ENCODE measurements around the gene ZNF506. TPM values are rescaled to one million over a fixed set of nuclear protein-coding genes. Genes with fewer than 3 reads are reported as not detected.

Gene ZNF506
- total RNA-seq, 1 experiment from 2014 or later, result 3.0 TPM

GRCh38 chr19:19820774-19821320 is 703 bp downstream of the ZNF506 start:
- Histone ChIP-seq H3K9me3 (ENCODE audit: control insufficient read depth, low read depth, low read length) (no peaks in the 10 kb centered on the region), H3K4me2 (ENCODE audit: insufficient read depth, insufficient read length, low read length) (peak overlapping the region; percentile 69), H3T11ph (ENCODE audit: low read length) (no peak overlapping the region), H2AFZ (ENCODE audit: low read length) (no peak overlapping the region), H2AK5ac (ENCODE audit: insufficient read length, low read length) (no peak overlapping the region), H2BK15ac (ENCODE audit: low read depth, low read length) (no peak overlapping the region), H3K27me3 (ENCODE audit: insufficient read depth, low read length) (no peaks in the 10 kb centered on the region), H2BK20ac (ENCODE audit: low read depth, low read length, poor library complexity, severe bottlenecking) (no peak overlapping the region), H3K18ac (ENCODE audit: insufficient read length, low read depth, low read length) (no peak overlapping the region), H4K20me1 (ENCODE audit: control insufficient read depth, insufficient read depth, insufficient read length) (no peaks in the 10 kb centered on the region), H2BK12ac (ENCODE audit: insufficient read length, low read depth, low read length) (no peak overlapping the region), H3K23me2 (ENCODE audit: insufficient read length, low read depth, low read length, poor library complexity, severe bottlenecking) (peaks cover 3% of the 10 kb centered on the region), H2BK120ac (ENCODE audit: low read depth, low read length, poor library complexity, severe bottlenecking) (no peak overlapping the region), H4K91ac (ENCODE audit: insufficient read length, low read depth, low read length) (no peak overlapping the region), H4K8ac (replicated peaks; ENCODE audit: insufficient read length, low read depth, low read length) (no peak overlapping the region), H4K5ac (ENCODE audit: insufficient read length, low read depth, low read length) (no peak overlapping the region), H3K14ac (ENCODE audit: insufficient read depth, low read length) (peak overlapping the region; percentile 37; the same call in 1 of the 2 replicates), H3K4me1 (ENCODE audit: insufficient read depth, low read length) (no peaks in the 10 kb centered on the region), H2BK5ac (ENCODE audit: insufficient read length, low read length) (no peak overlapping the region), H3K23ac (ENCODE audit: insufficient read length, low read depth, low read length) (no peak overlapping the region), H3K9ac (ENCODE audit: extremely low read depth, insufficient read length, low read length) (peak overlapping the region; percentile 97), H3K79me1 (ENCODE audit: insufficient read depth, low read depth, low read length, poor library complexity, severe bottlenecking) (peaks cover 2% of the 10 kb centered on the region), H3K4ac (ENCODE audit: low read depth, low read length) (no peak overlapping the region), H3K27ac (ENCODE audit: insufficient read length, low read depth, low read length) (no peak overlapping the region), H3K79me2 (ENCODE audit: insufficient read depth, low read length) (no peaks in the 10 kb centered on the region; the same call in 1 of the 2 replicates), H3K56ac (ENCODE audit: insufficient read length, low read depth, low read length) (no peak overlapping the region)
- Mint-ChIP-seq H3K36me3 (ENCODE audit: insufficient read depth in 1 of 3, low read depth in 3 of 3) (peaks cover 7 to 33% (median 22%) of the 10 kb centered on the region in 3 experiments; a peak in 6 of 7 replicates), H3K4me1 (no peaks in the 10 kb centered on the region), H3K27me3 (ENCODE audit: low read depth) (no peaks in the 10 kb centered on the region; the same call in 1 of the 2 replicates), H3K9me3 (peaks cover 53 to 63% of the 10 kb centered on the region in 2 experiments), H3K4me3 (peak overlapping the region; percentile 82 to 96), H3K27ac (peak overlapping the region; percentile 84 to 94 (median 85); a peak in 5 of 7 replicates)
- DNase-seq, result no peak
- TF ChIP-seq, protein P1, sequence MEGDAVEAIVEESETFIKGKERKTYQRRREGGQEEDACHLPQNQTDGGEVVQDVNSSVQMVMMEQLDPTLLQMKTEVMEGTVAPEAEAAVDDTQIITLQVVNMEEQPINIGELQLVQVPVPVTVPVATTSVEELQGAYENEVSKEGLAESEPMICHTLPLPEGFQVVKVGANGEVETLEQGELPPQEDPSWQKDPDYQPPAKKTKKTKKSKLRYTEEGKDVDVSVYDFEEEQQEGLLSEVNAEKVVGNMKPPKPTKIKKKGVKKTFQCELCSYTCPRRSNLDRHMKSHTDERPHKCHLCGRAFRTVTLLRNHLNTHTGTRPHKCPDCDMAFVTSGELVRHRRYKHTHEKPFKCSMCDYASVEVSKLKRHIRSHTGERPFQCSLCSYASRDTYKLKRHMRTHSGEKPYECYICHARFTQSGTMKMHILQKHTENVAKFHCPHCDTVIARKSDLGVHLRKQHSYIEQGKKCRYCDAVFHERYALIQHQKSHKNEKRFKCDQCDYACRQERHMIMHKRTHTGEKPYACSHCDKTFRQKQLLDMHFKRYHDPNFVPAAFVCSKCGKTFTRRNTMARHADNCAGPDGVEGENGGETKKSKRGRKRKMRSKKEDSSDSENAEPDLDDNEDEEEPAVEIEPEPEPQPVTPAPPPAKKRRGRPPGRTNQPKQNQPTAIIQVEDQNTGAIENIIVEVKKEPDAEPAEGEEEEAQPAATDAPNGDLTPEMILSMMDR (conservative IDR thresholded peaks at IDR 0.05), result no peak
- WGBS (ENCODE audit: extremely low coverage, insufficient read length, low lambda C conversion rate), result no CpG with 5 or more reads among the region's 17 CpGs
